ENCODE data around the gene TNFSF15.
A peak's percentile ranks its signal among the peaks of the same experiment; 100 is the strongest.

The TNFSF15 gene

DNA sequence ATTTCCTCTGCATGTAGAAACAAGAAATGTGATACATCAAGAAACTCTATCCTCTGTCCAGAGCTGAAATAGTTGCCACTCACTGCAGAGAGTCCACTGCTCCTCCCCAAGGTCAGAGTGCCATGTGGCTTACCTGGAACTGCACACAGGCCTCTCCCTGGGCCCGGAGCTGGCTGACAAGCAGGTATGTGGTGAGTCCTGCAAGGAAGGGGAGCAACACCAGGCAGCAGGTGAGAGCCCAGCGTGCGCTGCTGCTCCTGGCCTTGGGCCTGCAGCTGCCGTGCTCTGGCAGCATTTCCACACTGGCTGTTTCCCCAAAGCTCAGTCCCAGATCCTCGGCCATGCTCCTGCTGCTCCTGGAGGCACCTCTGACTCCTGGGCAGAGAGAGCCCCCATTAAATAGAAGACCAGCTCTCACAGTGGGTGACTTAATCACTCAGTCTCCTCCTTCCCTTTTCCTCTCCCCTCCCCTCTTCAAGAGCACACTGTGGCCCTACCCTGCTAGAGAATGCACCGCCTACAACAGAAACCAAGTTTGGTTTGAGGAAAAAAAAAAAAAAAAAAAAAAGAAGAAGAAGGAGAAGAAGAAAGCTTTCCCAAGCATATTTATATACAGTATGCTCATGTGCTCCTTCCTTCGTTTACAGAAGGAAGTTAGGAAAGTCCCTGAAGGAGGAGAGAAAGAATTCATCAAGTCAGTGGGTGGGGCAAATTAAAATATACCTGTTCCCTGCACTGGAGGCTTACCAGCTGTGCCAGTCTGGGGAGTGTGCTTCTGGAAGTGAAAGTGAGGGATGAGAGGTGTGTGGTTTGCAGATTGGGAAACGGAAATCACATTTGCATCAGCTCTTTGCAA lies at the start of gene TNFSF15:
TSS of gene TNFSF15 (minus strand) at position 370 of the 856 bp plus-strand sequence. CDS start at position 343, 27 bp downstream.
- peak; percentile 28 to 38 for DNase-seq

DNA sequence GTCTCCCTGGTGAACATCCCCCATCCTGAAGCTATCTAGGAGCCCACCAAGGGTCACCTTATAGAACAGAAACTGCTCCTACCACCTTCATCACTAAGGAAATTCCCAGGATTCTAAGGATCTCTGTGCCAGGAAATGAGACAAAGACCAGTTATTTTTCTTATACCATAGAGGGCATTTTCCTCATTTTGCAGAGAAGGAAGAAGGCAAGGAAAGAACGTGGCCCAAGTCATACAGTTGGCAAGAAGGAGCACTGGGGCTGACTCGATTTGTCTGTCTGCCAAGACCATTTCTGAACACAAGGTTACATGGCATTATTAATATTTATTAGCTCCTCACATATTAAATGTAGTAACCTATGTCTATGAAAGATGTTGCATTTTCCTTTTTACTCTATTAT lies 49.6 kb upstream of the TNFSF15 start:
- no peak for DNase-seq

DNA sequence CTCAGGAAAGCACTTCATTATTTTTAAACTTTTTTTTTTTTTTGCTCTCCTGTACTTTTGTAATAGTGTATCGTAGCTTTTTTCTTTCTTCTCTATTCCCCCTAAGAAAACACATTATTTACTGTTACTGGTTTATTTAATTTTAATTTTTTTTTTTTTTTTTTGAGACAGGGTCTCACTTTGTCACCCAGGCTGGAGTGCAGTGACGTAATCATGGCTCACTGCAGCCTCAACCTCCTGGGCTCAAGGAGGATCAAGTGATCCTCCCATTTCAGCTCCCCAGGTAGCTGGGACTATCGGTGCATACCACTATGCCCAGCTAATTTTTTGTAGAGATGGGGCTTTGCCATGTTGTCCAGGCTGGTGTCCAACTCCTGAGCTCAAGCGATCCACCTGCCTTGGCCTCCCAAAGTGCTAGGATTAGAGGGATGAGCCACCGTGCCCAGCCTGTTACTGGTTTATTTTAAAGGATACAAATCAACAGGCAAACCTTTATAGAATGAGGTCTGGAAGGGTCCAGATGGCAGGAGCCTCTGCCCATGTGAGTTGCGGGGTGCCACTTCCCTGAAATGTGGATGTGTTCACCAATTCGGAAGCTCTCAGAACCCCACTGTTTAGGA lies 49.0 kb upstream of the TNFSF15 start:
- DNase-seq = no peak

- DNase-seq = no peak
Observed at GRCh38 chr9:114853071-114853855, 47.4 kb upstream of the TNFSF15 start.

- DNase-seq = no peak
Observed at GRCh38 chr9:114852050-114852594, 46.3 kb upstream of the TNFSF15 start.

DNA sequence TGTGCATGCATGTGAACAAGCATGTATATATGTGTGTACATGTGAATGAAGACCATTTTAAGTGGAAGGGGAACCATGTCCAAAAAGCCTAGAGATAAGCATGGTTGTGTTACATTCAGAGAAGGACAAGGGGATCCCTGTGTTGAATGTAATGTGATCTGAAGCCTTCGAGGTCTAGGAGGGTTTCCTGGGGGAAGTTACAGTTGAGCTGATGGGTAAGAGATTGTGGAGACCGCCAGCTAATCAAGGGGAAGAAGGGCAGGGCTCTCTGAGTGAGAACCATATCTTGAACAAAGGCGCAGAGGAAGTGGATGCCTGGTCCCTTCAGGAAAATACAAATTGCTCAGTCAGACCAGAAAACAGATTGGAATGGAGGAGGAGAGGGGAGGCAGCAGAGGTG lies 45.5 kb upstream of the TNFSF15 start:
- no peak for DNase-seq

GRCh38 chr9:114850871-114851270 lies 45.0 kb upstream of the TNFSF15 start:
- no peak for DNase-seq

- DNase-seq = no peak
Observed at GRCh38 chr9:114849450-114849849, 43.6 kb upstream of the TNFSF15 start.

GRCh38 chr9:114847492-114848417 lies 41.9 kb upstream of the TNFSF15 start:
- no peak for DNase-seq

DNA sequence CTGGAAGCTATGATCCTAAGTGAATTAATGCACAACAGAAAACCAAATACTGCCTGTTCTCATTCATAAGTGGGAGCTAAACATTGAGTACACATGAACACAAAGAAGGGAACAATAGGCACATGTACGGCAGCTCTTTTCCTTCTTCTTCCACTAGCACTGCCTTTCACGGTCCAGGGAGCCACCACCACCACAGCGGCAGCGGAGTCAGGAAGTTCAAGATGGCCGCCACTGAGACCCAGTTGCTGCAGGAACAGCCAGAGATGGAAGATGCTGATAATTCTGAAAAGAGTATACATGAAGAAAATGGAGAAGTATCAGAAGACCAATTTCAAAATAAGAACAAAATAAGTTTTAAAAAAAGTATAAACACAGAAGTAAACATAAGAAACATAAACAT lies 39.5 kb upstream of the TNFSF15 start:
- DNase-seq = no peak

DNA sequence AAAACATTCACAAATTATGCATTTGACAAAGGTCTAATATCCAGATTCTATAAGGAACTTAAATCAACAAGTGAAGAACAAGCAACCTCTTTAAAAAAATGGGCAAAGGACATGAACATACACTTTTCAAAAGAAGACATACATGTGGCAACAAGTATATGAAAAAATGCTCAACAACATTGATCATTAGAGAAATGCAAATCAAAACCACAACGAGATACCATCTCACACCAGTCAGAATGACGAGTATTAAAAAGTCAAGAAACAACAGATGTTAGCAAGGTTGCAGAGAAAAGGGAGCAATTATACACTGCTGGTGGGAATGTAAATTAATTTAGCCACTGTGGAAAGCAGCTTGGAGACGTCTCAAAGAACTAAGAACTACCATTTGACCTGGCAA lies 38.9 kb upstream of the TNFSF15 start:
- DNase-seq = no peak

- no peak for DNase-seq
Observed at GRCh38 chr9:114837923-114838322, 32.1 kb upstream of the TNFSF15 start.

- DNase-seq = peak; percentile 35 to 46
Observed at GRCh38 chr9:114836769-114837168, 30.9 kb upstream of the TNFSF15 start.

DNA sequence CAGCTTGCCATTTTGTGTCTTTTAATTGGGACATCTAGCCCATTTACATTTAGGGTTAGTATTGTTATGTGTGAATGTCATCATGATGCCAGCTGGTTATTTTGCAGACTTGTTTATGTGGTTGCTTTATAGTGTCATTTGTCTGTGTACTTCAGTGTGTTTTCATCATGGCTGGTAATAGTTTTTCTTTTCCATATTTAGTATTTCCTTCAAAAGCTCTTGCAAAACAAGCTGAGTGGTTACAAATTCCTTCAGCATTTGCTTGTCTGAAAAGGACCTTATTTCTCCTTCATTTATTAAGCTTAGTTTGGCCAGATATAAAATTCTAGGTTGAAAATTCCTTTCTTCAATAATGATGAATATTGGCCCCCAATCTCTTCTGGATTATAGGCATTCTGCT lies 28.5 kb upstream of the TNFSF15 start:
- no peak for DNase-seq

GRCh38 chr9:114830546-114830945 lies 24.7 kb upstream of the TNFSF15 start:
- no peak for DNase-seq

DNA sequence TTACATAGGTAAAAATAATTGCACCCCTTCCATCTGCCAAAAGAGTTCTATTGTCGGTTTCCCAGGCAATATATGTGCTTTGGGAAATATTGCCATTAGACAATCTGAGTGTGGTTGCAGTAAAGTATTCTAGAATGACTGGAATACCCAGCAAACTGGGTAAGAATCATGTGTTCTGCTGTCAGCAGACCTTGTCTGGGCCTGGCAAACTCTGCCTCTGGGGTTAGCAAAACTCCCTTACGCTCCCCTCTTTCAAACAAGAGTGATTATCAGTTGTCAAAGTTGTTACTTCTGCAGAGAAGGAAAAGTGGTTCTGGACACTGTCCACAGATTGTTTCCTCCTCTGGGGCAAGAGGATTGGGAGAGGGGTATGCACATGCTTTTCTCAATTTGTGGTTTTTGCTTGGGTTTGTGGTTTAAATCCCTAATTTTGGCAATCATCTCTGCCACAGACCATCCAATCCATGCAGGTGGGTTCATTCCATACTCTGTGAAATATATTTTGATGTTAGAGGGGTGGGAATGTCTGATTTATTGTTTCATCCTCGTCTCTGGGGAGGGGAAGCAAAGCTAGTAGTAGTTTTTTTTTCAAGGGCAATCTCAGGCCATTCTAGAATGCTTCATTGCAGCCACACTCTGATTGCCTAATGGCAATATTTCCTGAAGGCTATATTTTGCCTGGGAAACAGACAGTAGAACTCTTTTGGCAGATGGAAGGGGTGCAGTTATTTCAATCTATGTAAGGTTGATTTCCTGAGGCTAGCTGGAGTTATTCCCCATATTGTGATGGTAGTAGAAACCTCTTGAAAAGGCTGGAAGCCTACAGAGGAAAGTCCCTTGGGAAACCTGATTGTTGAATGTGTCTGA lies 24.0 kb upstream of the TNFSF15 start:
- DNase-seq = no peak

GRCh38 chr9:114828303-114828650 lies 22.4 kb upstream of the TNFSF15 start:
- no peak for DNase-seq

- DNase-seq = peak in 1 of 2 experiments; percentile 33
Observed at GRCh38 chr9:114827641-114828302, 21.9 kb upstream of the TNFSF15 start.

- DNase-seq = no peak
Observed at GRCh38 chr9:114826431-114826830, 20.6 kb upstream of the TNFSF15 start.

DNA sequence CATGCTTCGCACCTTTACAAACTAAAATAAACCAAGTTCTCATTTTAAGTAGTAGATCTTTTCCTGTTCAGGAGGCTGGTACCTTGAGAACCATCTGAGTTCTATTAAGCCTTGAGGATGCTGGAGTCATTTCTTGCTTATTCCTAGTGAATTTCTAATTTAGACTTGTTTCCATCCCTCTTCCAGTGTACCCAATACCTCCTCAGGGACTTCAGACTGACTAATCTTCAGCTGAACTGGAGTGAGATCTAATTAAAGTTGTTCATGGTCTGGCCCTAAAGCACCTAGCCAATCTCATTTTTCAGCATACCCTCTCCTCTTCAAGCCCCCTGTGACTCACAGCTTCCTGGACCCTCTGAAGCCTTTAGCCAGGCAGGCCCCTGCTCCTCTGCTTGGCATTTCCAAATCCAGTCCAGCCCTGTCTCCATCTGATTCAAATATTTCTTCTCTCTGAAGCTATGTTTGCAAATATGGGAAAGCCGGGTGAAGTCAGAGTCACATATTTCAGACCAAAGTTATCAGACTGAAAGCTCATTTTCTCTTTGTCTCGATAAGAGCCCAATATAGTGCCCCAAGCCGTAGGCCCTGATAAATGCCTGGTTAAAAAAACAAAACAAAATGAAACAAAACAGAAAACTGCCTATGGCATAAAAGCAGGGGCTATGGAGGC lies 19.4 kb upstream of the TNFSF15 start:
- no peak for DNase-seq

Measured in activated T-cell treated with anti-CD3 and anti-CD28 coated beads, Interleukin-2, amount 50 U/mL, for 48 hours (primary cell).